ENCODE measurements around the gene MRPS18C. TPM values are rescaled to one million over a fixed set of nuclear protein-coding genes. Genes with fewer than 3 reads are reported as not detected.
"Not testable (repeated sequence)": the region's sequence is repeated elsewhere in the genome, so short reads cannot be mapped to it uniquely, and the experiment has no call there.

Gene MRPS18C
- total and polyA plus RNA-seq, 9 of the 15 experiments (the other 6 are each of a cell fraction or from before 2014, with no cell fraction given) = 54.3 to 390 (median 138) TPM

DNA sequence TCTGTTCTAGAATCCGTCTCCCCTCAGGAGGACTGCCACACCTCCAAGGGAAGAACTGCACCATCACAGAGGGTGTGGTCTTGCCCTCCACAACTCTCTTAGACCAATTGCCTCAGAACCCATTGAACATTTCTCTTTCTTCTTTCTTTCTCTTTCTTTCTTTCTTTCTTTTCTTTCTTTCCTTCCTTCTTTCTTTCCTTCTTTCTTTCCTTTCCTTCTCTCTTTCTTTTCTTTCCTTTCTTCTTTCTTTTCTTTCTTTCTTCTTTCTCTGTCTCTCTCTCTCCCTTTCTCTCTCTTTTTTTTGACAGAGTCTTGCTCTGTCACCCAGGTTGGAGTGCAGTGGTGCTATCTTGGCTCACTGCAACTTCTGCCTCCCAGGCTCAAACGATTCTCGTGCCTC, 45.8 kb downstream of the MRPS18C start:
- H3K4me1 ChIP-seq (replicated peaks in 1 of 2; ENCODE audit: control insufficient read depth in 2 of 2, insufficient read depth in 2 of 2, low read length in 2 of 2); H4K20me1 ChIP-seq (replicated peaks; ENCODE audit: control insufficient read depth, insufficient read depth, low read length); H3K27ac ChIP-seq (ENCODE audit: extremely low read depth, low read depth, low read length); H3K9ac ChIP-seq (ENCODE audit: insufficient read depth in 1 of 2, low read depth in 2 of 2, low read length in 2 of 2); DNase-seq (ENCODE audit: extremely low read depth in 1 of 4, low spot score in 3 of 4); H3K4me2 ChIP-seq (ENCODE audit: insufficient read depth, low read length); CTCF ChIA-PET (ENCODE audit: low intra/inter-chr PET ratio); H3K27me3 ChIP-seq (ENCODE audit: control insufficient read depth in 2 of 2, insufficient read depth in 2 of 2, low read length in 2 of 2); H3K9me3 ChIP-seq (replicated peaks; ENCODE audit: control insufficient read depth, insufficient read depth, low read depth, low read length); H3K4me3 ChIP-seq; H3K79me2 ChIP-seq (ENCODE audit: control insufficient read depth, insufficient read depth, low read length); BruUV-seq (replicated peaks); FAIRE-seq; H3K36me3 ChIP-seq (ENCODE audit: control insufficient read depth, insufficient read depth, low read length); POLR2A ChIA-PET; H3K9me1 ChIP-seq (ENCODE audit: control insufficient read depth, insufficient read depth, low read length): not testable (repeated sequence)
- in situ Hi-C loops (cut with MboI) = loop anchor here (25.0 kb wide), 1 partner anchor 1011 kb away; no protein-coding TSS in a partner anchor
- ATAC-seq = peak; percentile 76
- H2AFZ ChIP-seq (ENCODE audit: low read depth, low read length) = 0 out of 2 replicates have a peak overlapping the region, but pooled peaks have one; percentile 22
- 6% methylated on average over 3 of the region's 3 CpGs for WGBS (ENCODE audit: insufficient coverage, low coverage, missing lambda C conversion rate)
- TF ChIP-seq RBM39 (optimal IDR thresholded peaks at IDR 0.05; ENCODE audit: low read depth, low read length) (peak; percentile 6), MTA2 (IDR thresholded peaks at IDR 0.05; ENCODE audit: low read depth) (0 out of 2 replicates have a peak, but pooled peaks have one; percentile 8), HLTF (IDR thresholded peaks at IDR 0.05) (0 out of 2 replicates have a peak, but pooled peaks have one; percentile 39), EHMT2 (IDR thresholded peaks at IDR 0.05) (peak; percentile 64; the same call in 1 of the 2 replicates), THRAP3 (IDR thresholded peaks at IDR 0.05; ENCODE audit: borderline replicate concordance) (0 out of 2 replicates have a peak, but pooled peaks have one; percentile 23)
- TF ChIP-seq, protein P1, sequence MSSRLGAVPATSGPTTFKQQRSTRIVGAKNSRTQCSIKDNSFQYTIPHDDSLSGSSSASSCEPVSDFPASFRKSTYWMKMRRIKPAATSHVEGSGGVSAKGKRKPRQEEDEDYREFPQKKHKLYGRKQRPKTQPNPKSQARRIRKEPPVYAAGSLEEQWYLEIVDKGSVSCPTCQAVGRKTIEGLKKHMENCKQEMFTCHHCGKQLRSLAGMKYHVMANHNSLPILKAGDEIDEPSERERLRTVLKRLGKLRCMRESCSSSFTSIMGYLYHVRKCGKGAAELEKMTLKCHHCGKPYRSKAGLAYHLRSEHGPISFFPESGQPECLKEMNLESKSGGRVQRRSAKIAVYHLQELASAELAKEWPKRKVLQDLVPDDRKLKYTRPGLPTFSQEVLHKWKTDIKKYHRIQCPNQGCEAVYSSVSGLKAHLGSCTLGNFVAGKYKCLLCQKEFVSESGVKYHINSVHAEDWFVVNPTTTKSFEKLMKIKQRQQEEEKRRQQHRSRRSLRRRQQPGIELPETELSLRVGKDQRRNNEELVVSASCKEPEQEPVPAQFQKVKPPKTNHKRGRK (tag; IDR thresholded peaks at IDR 0.05) = peak; percentile 93
- intact Hi-C loops (cut with micrococcal nuclease) = loop anchor here (10.0 kb wide), 2 partner anchors 253 to 1003 kb away; no protein-coding TSS in a partner anchor
